GM23338 (cell line): ENCODE results near the gene UGCG. TPM values are rescaled to one million over a fixed set of nuclear protein-coding genes. Genes with fewer than 3 reads are reported as not detected.

Source experiments
- ATAC-seq: fragments of 200-7000 bp; cut with Tn5 transposase; 3 replicates; pipeline ENCODE4 v1.9.1; 2020
- DNase-seq: peaks from one replicate; pipeline ENCODE4 v3.0.0-alpha.2; 2015; ENCODE audit warnings: low spot score
- H2AFZ ChIP-seq: fragments of 200-600 bp; sonication (generic); 2 replicates; pipeline ENCODE4 v1.8.0; 2016; ENCODE audit warnings: antibody characterized with exemption, mild to moderate bottlenecking, moderate library complexity
- H3F3A ChIP-seq: fragments of 200-600 bp; sonication (generic); replicated peaks from 2 replicates; pipeline ENCODE4 v1.8.0; 2017; ENCODE audit warnings: antibody characterized with exemption, mixed run types, low read depth
- H3K27ac ChIP-seq: fragments of 200-600 bp; sonication (generic); 2 replicates; pipeline ENCODE4 v1.6.1; 2016; ENCODE audit warnings: low read depth
- H3K27me3 ChIP-seq: fragments of 200-600 bp; sonication (generic); 2 replicates; pipeline ENCODE4 v1.8.0; 2016; ENCODE audit warnings: mild to moderate bottlenecking, mixed run types, moderate library complexity; ENCODE audit not compliant: insufficient read depth
- H3K36me3 ChIP-seq: fragments of 200-600 bp; sonication (generic); 2 replicates; pipeline ENCODE4 v1.8.0; 2016; ENCODE audit warnings: mild to moderate bottlenecking; ENCODE audit not compliant: insufficient read depth
- H3K4me1 ChIP-seq: fragments of 200-600 bp; sonication (generic); 2 replicates; pipeline ENCODE4 v1.8.0; 2016; ENCODE audit warnings: mild to moderate bottlenecking, moderate library complexity; ENCODE audit not compliant: insufficient read depth
- H3K4me2 ChIP-seq: fragments of 200-600 bp; sonication (generic); 2 replicates; pipeline ENCODE4 v1.7.1; 2017; ENCODE audit warnings: mixed run types
- H3K4me3 ChIP-seq: fragments of 200-600 bp; sonication (generic); 2 replicates; pipeline ENCODE4 v1.6.1; 2016; ENCODE audit warnings: mixed run types
- H3K79me2 ChIP-seq: fragments of 200-600 bp; sonication (generic); replicated peaks from 2 replicates; pipeline ENCODE4 v1.8.0; 2017; ENCODE audit warnings: mild to moderate bottlenecking; ENCODE audit not compliant: insufficient read depth
- H3K9me2 ChIP-seq: fragments of 200-600 bp; sonication (generic); 2 replicates; pipeline ENCODE4 v1.8.0; 2017; ENCODE audit not compliant: insufficient read depth
- H4K20me1 ChIP-seq: fragments of 200-600 bp; sonication (generic); replicated peaks from 2 replicates; pipeline ENCODE4 v1.8.0; 2017; ENCODE audit warnings: mild to moderate bottlenecking; ENCODE audit not compliant: insufficient read depth
- H3K27ac Mint-ChIP-seq: 2 replicates; pipeline ENCODE4 v1.8.0; 2020; ENCODE audit warnings: inconsistent platforms, mild to moderate bottlenecking, moderate library complexity, mixed read lengths
- H3K27me3 Mint-ChIP-seq: 3 replicates; pipeline ENCODE4 v1.8.0; 2022; ENCODE audit warnings: low read depth, mild to moderate bottlenecking, moderate library complexity, mixed read lengths, inconsistent platforms; ENCODE audit not compliant: insufficient read depth, poor library complexity
- H3K36me3 Mint-ChIP-seq: 3 replicates; pipeline ENCODE4 v1.8.0; 2021; ENCODE audit warnings: low read depth, mild to moderate bottlenecking, inconsistent platforms, moderate library complexity, mixed read lengths
- H3K4me1 Mint-ChIP-seq: 3 replicates; pipeline ENCODE4 v1.8.0; 2020; ENCODE audit warnings: mild to moderate bottlenecking, inconsistent platforms, mixed read lengths
- H3K4me3 Mint-ChIP-seq: 3 replicates; pipeline ENCODE4 v1.8.0; 2021; ENCODE audit warnings: moderate library complexity, mild to moderate bottlenecking, inconsistent platforms, mixed read lengths
- H3K9me3 Mint-ChIP-seq: 3 replicates; pipeline ENCODE4 v1.8.0; 2020; ENCODE audit warnings: moderate library complexity, mild to moderate bottlenecking, inconsistent platforms, mixed read lengths
- CREB1 ChIP-seq: fragments of 250-450 bp; sonication (Bioruptor Pico); IDR thresholded peaks from 2 replicates; pipeline ENCODE4 v1.5.0; 2020; ENCODE audit warnings: low read depth, mild to moderate bottlenecking, moderate library complexity
- CTCF ChIP-seq, 2 experiments: fragments of 200-600 bp in 1 of 2; sonication (generic) in 1 of 2; conservative IDR thresholded peaks; 2 replicates each; pipeline versions ENCODE4 v1.5.1 to v1.6.1; 2016 to 2017; ENCODE audit warnings: antibody characterized with exemption in 2 of 2, low read depth in 2 of 2, mild to moderate bottlenecking in 2 of 2, moderate library complexity in 1 of 2
- ETS1 ChIP-seq: IDR thresholded peaks from 2 replicates; pipeline ENCODE4 v1.6.1; 2016; ENCODE audit warnings: antibody characterized with exemption
- POLR2AphosphoS5 ChIP-seq: IDR thresholded peaks from 2 replicates; pipeline ENCODE4 v1.6.1; 2016; ENCODE audit warnings: antibody characterized with exemption, low read depth
- REST ChIP-seq: IDR thresholded peaks from one replicate; pipeline ENCODE4 v1.6.1; 2018; ENCODE audit warnings: antibody characterized with exemption; ENCODE audit not compliant: unreplicated experiment
- STAT1 ChIP-seq: IDR thresholded peaks from one replicate; pipeline ENCODE4 v1.6.1; 2016; ENCODE audit warnings: antibody characterized with exemption; ENCODE audit not compliant: unreplicated experiment
- ZNF331 ChIP-seq: fragments of 250-450 bp; sonication (Bioruptor Pico); IDR thresholded peaks from 2 replicates; pipeline ENCODE4 v1.5.0; 2020; ENCODE audit warnings: low read depth, mild to moderate bottlenecking, moderate library complexity
- polyA plus RNA-seq: library from polyadenylated mRNA; unstranded; fragments of >200 nt; fragmentation: Nextera tagmentation; extraction: Ambion mirVana; gene quantifications from 2 replicates; pipeline ENCODE4 v1.2.1, GENCODE V29; 2016
- total RNA-seq: library from RNA; depleted of rRNA; stranded (reverse); fragments of >200 nt; shearing (Covaris generic); gene quantifications from 2 replicates; pipeline ENCODE4 v1.2.3, GENCODE V29; 2014

UGCG gene
- total and polyA plus RNA-seq, 2 experiments from 2014 or later = 30.4 to 44.9 TPM

DNA sequence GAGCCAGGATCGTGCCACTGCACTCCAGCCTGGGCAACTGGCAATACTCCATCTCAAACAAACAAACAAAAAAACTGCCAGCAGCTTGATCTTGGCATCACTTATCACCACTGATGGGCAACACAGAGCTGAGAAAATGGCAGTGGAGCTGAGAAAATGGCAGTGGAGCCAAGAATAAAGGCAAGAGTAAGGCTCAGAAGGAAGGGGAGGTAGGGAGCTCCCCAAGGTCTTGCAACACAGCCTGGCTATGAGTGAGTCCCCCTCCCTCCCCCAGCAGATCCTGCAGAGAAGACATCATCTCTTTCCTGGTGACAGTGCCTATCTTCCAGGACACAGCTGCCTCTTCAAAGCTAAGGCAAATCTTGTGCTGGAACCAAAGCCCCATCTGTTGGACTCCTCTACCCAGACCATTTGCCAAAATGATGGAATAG is 70.3 kb downstream of the UGCG start (continued):
- TF ChIP-seq CTCF (conservative IDR thresholded peaks at IDR 0.05; ENCODE audit: low read depth in 2 of 2) (no peak), CREB1 (CRISPR knock-in tag) (no peak), REST (no peak), ETS1 (no peak)

- no peaks in the 10 kb centered on the region for H3K4me1 Mint-ChIP-seq
- TF ChIP-seq ZNF331 (CRISPR knock-in tag) (no peak), CREB1 (CRISPR knock-in tag) (no peak), STAT1 (no peak), CTCF (conservative IDR thresholded peaks at IDR 0.05; ENCODE audit: low read depth in 2 of 2) (no peak), REST (no peak), POLR2AphosphoS5 (no peak)
Observed at GRCh38 chr9:111967621-111968020, 71.0 kb downstream of the UGCG start.

More at GRCh38 chr9:111967621-111968020, 71.0 kb downstream of the UGCG start:
- ATAC-seq = no peak
- H3K9me3 Mint-ChIP-seq = no peaks in the 10 kb centered on the region
- H3K36me3 Mint-ChIP-seq = no peaks in the 10 kb centered on the region
- no peaks in the 10 kb centered on the region for H3K79me2 ChIP-seq
- DNase-seq = no peak
- no peaks in the 10 kb centered on the region for H4K20me1 ChIP-seq
- no peaks in the 10 kb centered on the region for H3K36me3 ChIP-seq
- H3F3A ChIP-seq = no peaks in the 10 kb centered on the region
- H3K4me1 ChIP-seq = no peaks in the 10 kb centered on the region
- no peak overlapping the region for H3K27ac ChIP-seq
- no peak overlapping the region for H2AFZ ChIP-seq
- no peak overlapping the region for H3K4me2 ChIP-seq
- no peak overlapping the region for H3K4me3 Mint-ChIP-seq
- no peaks in the 10 kb centered on the region for H3K9me2 ChIP-seq
- H3K27me3 ChIP-seq = no peaks in the 10 kb centered on the region
- no peak overlapping the region for H3K4me3 ChIP-seq
- no peak overlapping the region for H3K27ac Mint-ChIP-seq
- H3K27me3 Mint-ChIP-seq = no peaks in the 10 kb centered on the region
